Measurements from ENCODE around the gene CTNNA3.

The CTNNA3 gene

GRCh38 chr10:66218981-66219587 lies 1476.9 kb downstream of the CTNNA3 start:
- DNase-seq (ENCODE audit: low read depth in 3 of 3) = no peak

- DNase-seq (ENCODE audit: low read depth in 3 of 3) = no peak
Observed at GRCh38 chr10:66218289-66218688, 1477.7 kb downstream of the CTNNA3 start.

GRCh38 chr10:66215920-66216319 lies 1480.1 kb downstream of the CTNNA3 start:
- no peak for DNase-seq (ENCODE audit: low read depth in 3 of 3)

GRCh38 chr10:66214721-66215404 lies 1481.1 kb downstream of the CTNNA3 start:
- DNase-seq (ENCODE audit: low read depth in 3 of 3) = no peak

GRCh38 chr10:66209025-66209424 lies 1487.0 kb downstream of the CTNNA3 start:
- no peak for DNase-seq (ENCODE audit: low read depth in 3 of 3)

- DNase-seq (ENCODE audit: low read depth in 3 of 3) = no peak
Observed at GRCh38 chr10:66204838-66205237, 1491.2 kb downstream of the CTNNA3 start.

GRCh38 chr10:66202101-66202500 lies 1493.9 kb downstream of the CTNNA3 start:
- no peak for DNase-seq (ENCODE audit: low read depth in 3 of 3)

GRCh38 chr10:66192162-66192831 lies 1503.7 kb downstream of the CTNNA3 start:
- DNase-seq (ENCODE audit: low read depth in 3 of 3) = no peak

GRCh38 chr10:66190413-66190812 lies 1505.6 kb downstream of the CTNNA3 start:
- no peak for DNase-seq (ENCODE audit: low read depth in 3 of 3)

- no peak for DNase-seq (ENCODE audit: low read depth in 3 of 3)
Observed at GRCh38 chr10:66189271-66189670, 1506.7 kb downstream of the CTNNA3 start.

- DNase-seq (ENCODE audit: low read depth in 3 of 3) = no peak
Observed at GRCh38 chr10:66187053-66187733, 1508.8 kb downstream of the CTNNA3 start.

- no peak for DNase-seq (ENCODE audit: low read depth in 3 of 3)
Observed at GRCh38 chr10:66183028-66183427, 1513.0 kb downstream of the CTNNA3 start.

- DNase-seq (ENCODE audit: low read depth in 3 of 3) = no peak
Observed at GRCh38 chr10:66180581-66181318, 1515.2 kb downstream of the CTNNA3 start.

- DNase-seq (ENCODE audit: low read depth in 3 of 3) = no peak
Observed at GRCh38 chr10:66180021-66180420, 1516.0 kb downstream of the CTNNA3 start.

GRCh38 chr10:66176772-66177171 lies 1519.2 kb downstream of the CTNNA3 start:
- no peak for DNase-seq (ENCODE audit: low read depth in 3 of 3)

- no peak for DNase-seq (ENCODE audit: low read depth in 3 of 3)
Observed at GRCh38 chr10:66167816-66168215, 1528.2 kb downstream of the CTNNA3 start.

- DNase-seq (ENCODE audit: low read depth in 3 of 3) = no peak
Observed at GRCh38 chr10:66162560-66163143, 1533.3 kb downstream of the CTNNA3 start.

GRCh38 chr10:66151346-66151745 lies 1544.6 kb downstream of the CTNNA3 start:
- DNase-seq (ENCODE audit: low read depth in 3 of 3) = no peak

- no peak for DNase-seq (ENCODE audit: low read depth in 3 of 3)
Observed at GRCh38 chr10:66148312-66148711, 1547.7 kb downstream of the CTNNA3 start.

GRCh38 chr10:66144016-66144415 lies 1552.0 kb downstream of the CTNNA3 start:
- no peak for DNase-seq (ENCODE audit: low read depth in 3 of 3)

- DNase-seq (ENCODE audit: low read depth in 3 of 3) = no peak
Observed at GRCh38 chr10:66102756-66103155, 1593.2 kb downstream of the CTNNA3 start.

Measured in stimulated activated CD4-positive, alpha-beta T cell treated with anti-CD3 and anti-CD28 coated beads, TNF-alpha, amount 100 ng/mL, for 4 hours (primary cell).